ENCODE results near the gene P2RX3.

GRCh38 chr11:57392763-57393105 is 54.6 kb downstream of the P2RX3 start:
- TF ChIP-seq EZH2phosphoT487 (IDR thresholded peaks at IDR 0.05; ENCODE audit: borderline replicate concordance, low read depth, low read length) (no peak), CTCF (conservative IDR thresholded peaks at IDR 0.05; ENCODE audit: low read length) (no peak)
